Motor neuron (in vitro differentiated cells): ENCODE data around the gene SLC35D1. TPM values are rescaled to one million over a fixed set of nuclear protein-coding genes. Genes with fewer than 3 reads are reported as not detected.
"Not testable (repeated sequence)": the region's sequence is repeated elsewhere in the genome, so short reads cannot be mapped to it uniquely, and the experiment has no call there.

Experiments used
- ATAC-seq, 8 experiments: fragments of 200-7000 bp; cut with Tn5 transposase; replicated peaks in 6 of 8; 2 replicates each; pipeline ENCODE4 v1.8.0; 2021; ENCODE audit warnings: mild to moderate bottlenecking in 8 of 8, moderate library complexity in 8 of 8
- H3K27ac ChIP-seq, 2 donors: fragments of 250-450 bp; sonication (Bioruptor Pico); 2 replicates each; pipeline ENCODE4 v1.9.0; 2021; ENCODE audit warnings: antibody characterized with exemption in 2 of 2, mild to moderate bottlenecking in 2 of 2, moderate library complexity in 1 of 2
- H3K4me1 ChIP-seq, 2 donors: fragments of 250-450 bp; sonication (Bioruptor Pico); replicated peaks in 1 of 2; 2 replicates each; pipeline ENCODE4 v1.6.1; 2021; ENCODE audit warnings: antibody characterized with exemption in 2 of 2, mild to moderate bottlenecking in 2 of 2, moderate library complexity in 1 of 2
- H3K4me3 ChIP-seq, 5 donors: fragments of 250-450 bp; sonication (Bioruptor Pico); 2 replicates each; pipeline ENCODE4 v1.9.0; 2021; ENCODE audit warnings: antibody characterized with exemption in 5 of 5, mild to moderate bottlenecking in 5 of 5, moderate library complexity in 4 of 5
- WGBS, 10 experiments: fragments of 450-650 bp; shearing (Covaris generic); methylation state at CpG; one replicate each; pipeline ENCODE4 v1.0.0; 2022; 5-methylcytosine and 5-hydroxymethylcytosine counted together
- in situ Hi-C, 9 experiments: fragments of 400-800 bp; cut with MboI; loops; one replicate each; pipeline ENCODE4 v1.15.0; 2021; ENCODE audit warnings: low sequenced_read_pairs in 9 of 9, low pct_unique_long_range_greater_than_20kb in 2 of 9; ENCODE audit not compliant: unreplicated experiment in 9 of 9
- total RNA-seq, 8 experiments: library from RNA; unstranded; fragments of 300-600 nt; gene quantifications; 2 replicates each; pipeline versions ENCODE4 v1.2.3 to v1.2.4, GENCODE V29; 2022

The SLC35D1 gene
- total RNA-seq, 8 experiments from 2014 or later: 9.1 to 23.0 (median 11.9) TPM

DNA sequence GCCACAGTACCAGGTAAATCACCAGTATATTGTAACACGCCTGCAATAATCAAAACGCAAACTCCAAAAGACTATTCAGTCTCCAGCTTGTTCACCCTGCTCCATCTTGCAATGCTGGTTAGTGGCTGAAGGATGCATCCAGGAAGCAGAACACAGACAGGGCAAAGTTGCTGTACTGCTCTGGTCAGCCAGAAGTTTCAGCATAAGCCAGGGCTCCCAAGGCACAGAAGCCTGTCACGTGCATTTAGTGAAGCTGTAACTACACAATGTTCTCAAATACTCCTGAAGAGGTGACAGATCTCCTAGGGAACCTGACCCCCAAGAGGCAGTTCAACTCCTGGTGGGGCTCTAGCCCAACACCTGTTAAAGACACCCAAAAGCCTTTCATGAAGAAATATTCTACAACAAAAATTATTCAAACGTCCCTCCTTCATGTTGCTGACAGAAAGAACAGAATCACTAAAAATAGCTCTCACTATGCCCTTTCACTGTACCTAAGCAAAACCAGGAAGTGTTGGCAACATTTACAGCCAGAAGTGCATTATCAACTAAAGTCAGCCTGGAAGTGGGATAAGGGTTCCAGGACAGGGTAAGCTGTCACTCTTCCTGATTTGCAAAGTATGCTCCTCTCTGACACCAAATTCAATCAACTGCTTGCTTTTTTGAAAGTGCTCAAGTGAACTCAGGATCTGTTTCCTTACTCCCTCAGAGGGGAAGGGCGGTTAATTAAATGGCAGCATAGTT is 52.1 kb downstream of the SLC35D1 start:
- in situ Hi-C loops: loop anchor here in 1 of 9 experiments (25.0 kb wide), 1 partner anchor 485 kb away; no protein-coding TSS in a partner anchor
- Histone ChIP-seq H3K27ac (no peak overlapping the region), H3K4me3 (no peak overlapping the region), H3K4me1 (no peaks in the 10 kb centered on the region)
- WGBS, 10 experiments: 67 to 100% (median 93%) methylated on average over 1 to 5 of the region's 5 CpGs; no CpG with 5 or more reads in 1 of the 10 experiments
- peak in 1 of 8 experiments; percentile 35 for ATAC-seq

DNA sequence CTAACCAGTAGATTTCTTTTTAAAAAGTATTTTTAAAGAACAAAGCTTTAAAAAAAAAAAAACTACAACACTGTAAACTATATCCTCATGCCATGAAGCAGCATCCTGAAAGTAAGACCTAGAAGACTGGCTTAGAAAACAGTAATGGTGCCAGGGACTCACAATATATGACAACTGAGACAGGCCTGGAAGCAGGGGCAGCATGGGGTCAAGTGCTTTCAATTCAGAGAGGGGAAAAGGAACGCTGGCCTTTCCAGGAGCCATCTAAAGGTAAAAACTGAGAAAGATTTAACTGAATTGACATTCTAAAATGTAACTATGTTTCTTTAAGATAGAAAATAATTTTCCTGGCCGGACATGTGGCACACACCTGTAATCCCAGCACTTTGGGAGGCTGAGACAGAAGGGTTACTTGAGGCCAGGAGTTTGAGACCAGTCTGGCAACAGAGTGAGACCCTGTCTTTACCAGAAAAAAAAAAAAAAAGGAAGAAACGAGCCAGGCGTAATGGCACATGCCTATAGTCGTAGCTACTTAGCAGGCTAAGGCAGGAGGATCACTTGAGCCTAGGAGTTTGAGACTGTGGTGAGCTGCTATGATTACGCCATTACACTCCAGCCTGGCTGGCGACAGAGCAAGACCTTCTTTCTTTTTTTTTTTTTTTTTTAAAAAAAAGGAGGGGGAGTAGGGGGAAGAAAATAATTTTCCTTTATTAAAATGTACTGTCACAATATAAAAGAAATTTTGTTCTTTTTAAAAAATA is 54.1 kb downstream of the SLC35D1 start:
- ATAC-seq: no peak
- no peak overlapping the region for H3K4me3 ChIP-seq
- in situ Hi-C loops: loop anchor here in 2 of 9 experiments (10.0 to 25.0 kb wide), 2 partner anchors 145 to 487 kb away; no protein-coding TSS in a partner anchor
- 67 to 92% (median 84%) methylated on average over 2 to 7 of the region's 7 CpGs; no CpG with 5 or more reads in 1 of the 10 experiments for WGBS, 10 experiments
- H3K27ac ChIP-seq: no peak overlapping the region
- H3K4me1 ChIP-seq: no peaks in the 10 kb centered on the region

DNA sequence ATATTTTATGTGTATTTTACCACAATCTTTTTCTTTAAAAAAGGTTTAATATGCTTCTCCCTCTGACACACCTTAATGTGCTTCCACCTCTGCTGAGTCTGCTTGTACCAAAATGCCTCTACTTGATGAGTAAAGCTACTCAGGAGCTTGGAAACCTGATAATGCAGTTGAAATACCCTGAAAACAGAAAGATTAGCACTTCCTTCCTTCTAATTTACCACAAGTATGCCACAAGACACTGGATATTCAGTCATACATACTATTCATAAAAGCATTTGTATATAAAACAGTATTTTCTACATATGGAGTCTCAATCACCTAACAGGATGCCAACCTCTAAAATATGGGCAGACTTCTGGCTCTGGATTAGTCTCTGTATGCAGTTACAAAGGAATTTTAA is 55.0 kb downstream of the SLC35D1 start:
- no peaks in the 10 kb centered on the region for H3K4me1 ChIP-seq
- no peak overlapping the region for H3K4me3 ChIP-seq
- in situ Hi-C loops: loop anchor here in 1 of 9 experiments (10.0 kb wide), 1 partner anchor 146 kb away; no protein-coding TSS in a partner anchor
- H3K27ac ChIP-seq: no peak overlapping the region
- no peak for ATAC-seq

DNA sequence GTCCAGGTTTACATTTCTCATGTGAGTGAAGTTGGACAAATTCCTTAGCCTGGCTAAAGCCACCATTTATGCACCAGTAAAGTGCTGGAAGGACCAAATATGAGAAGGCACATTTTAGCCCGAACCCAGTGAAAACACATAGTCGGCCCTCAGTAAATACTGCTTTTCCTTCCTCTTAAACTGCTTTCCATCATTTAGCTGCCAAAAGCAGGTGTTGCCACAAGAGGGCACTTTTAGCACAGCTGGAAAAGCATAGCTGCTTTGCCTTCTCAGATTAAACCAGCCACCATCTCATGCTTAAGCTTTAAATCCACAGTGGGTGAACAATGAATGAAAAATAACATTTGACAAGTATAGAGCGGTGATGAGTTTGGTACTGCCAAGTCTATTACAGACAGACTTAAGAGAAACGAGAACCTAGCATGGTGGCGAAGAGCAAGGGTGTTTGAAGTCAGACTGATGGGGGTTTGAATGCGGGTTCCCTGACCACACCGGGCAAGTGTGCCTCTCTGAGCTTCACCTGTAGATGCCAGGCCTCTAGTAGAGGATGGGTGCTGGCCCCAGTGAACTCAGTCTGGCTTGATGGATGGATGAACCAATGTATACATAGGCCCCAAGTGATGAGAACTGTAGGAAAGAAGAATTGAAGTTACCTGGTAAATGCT is 57.8 kb downstream of the SLC35D1 start:
- Histone ChIP-seq H3K4me1 (no peaks in the 10 kb centered on the region), H3K27ac (no peak overlapping the region), H3K4me3 (no peak overlapping the region)
- peak in 6 of 8 experiments; percentile 29 to 86 (median 68) for ATAC-seq
- 6 to 100% (median 65%) methylated on average over 1 to 7 of the region's 7 CpGs; no CpG with 5 or more reads in 3 of the 10 experiments for WGBS, 10 experiments
- in situ Hi-C loops: loop anchor here in 1 of 9 experiments (10.0 kb wide), 1 partner anchor 149 kb away; no protein-coding TSS in a partner anchor

DNA sequence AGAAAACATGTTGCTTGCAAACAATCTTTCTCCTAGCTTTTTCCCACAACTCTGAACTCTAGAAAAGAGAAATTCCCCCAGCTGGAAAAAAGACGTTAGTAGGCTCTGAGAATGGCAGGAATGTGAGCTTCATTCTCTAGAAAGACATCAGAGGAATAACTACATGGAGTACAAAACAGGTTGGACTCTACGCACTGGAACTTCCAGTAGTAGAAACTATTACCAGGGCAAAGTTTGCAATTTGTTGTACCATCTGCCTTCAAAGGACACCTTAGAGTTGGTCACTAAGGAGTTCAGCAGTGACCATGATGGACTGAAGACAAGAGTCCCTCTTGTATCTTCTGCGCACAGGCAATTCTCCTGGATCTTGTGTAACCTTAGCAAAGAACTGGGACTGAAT is 60.9 kb downstream of the SLC35D1 start:
- Histone ChIP-seq H3K4me3 (no peak overlapping the region), H3K4me1 (no peaks in the 10 kb centered on the region), H3K27ac (no peak overlapping the region)
- no peak for ATAC-seq
- in situ Hi-C loops: loop anchor here in 1 of 9 experiments (10.0 kb wide), 1 partner anchor 152 kb away; no protein-coding TSS in a partner anchor
- 86 to 100% (median 100%) methylated on average over 1 to 3 of the region's 3 CpGs; no CpG with 5 or more reads in 2 of the 10 experiments for WGBS, 10 experiments

DNA sequence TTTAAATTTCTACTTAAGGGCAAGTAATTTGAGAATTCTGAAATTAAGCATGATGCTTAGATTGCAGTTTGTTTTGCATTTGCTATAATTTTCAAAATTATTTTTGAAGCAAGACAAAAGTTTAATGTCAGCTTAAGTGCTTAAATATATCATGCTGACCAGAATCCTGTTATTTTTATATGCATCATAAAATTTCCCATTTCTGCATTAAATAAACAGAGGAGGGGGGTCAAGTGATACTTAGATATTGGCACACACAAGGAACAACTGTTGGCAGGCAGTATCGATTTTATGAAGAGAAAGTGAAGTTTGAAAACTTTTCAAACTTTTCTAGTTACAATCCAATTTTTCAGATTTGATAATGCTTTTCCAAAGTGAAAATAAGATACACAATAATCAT is 68.1 kb downstream of the SLC35D1 start:
- in situ Hi-C loops: no loop called here
- H3K4me3 ChIP-seq: no peak overlapping the region
- H3K27ac ChIP-seq: no peak overlapping the region
- 0 to 100% (median 100%) methylated on average over 1 of the region's 1 CpG; no CpG with 5 or more reads in 1 of the 10 experiments for WGBS, 10 experiments
- peaks cover 6 to 11% of the 10 kb centered on the region in 2 donors for H3K4me1 ChIP-seq
- ATAC-seq: no peak

DNA sequence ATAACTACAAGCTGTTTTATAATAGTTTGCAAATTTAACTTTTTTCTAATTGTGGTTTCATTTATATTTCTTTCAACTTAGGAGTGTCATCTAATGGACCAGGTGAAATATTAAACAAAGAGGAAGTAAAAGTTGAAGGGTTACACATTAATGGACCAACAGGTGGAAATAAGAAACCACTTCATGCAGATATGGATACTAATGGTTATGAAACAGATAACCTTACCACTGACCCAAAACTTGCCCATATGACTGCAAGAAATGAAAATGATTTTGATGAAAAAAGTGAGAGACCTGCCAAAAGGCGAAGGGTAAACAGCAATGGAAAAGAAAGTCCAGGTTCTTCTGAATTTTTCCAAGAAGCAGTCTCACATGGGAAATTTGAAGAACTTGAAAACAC is 69.5 kb downstream of the SLC35D1 start:
- Histone ChIP-seq H3K4me3 (no peak overlapping the region), H3K27ac (no peak overlapping the region), H3K4me1 (peaks cover 6 to 11% of the 10 kb centered on the region in 2 donors)
- in situ Hi-C loops: no loop called here
- 83 to 100% (median 98%) methylated on average over 1 of the region's 1 CpG; no CpG with 5 or more reads in 2 of the 10 experiments for WGBS, 10 experiments
- ATAC-seq: no peak

DNA sequence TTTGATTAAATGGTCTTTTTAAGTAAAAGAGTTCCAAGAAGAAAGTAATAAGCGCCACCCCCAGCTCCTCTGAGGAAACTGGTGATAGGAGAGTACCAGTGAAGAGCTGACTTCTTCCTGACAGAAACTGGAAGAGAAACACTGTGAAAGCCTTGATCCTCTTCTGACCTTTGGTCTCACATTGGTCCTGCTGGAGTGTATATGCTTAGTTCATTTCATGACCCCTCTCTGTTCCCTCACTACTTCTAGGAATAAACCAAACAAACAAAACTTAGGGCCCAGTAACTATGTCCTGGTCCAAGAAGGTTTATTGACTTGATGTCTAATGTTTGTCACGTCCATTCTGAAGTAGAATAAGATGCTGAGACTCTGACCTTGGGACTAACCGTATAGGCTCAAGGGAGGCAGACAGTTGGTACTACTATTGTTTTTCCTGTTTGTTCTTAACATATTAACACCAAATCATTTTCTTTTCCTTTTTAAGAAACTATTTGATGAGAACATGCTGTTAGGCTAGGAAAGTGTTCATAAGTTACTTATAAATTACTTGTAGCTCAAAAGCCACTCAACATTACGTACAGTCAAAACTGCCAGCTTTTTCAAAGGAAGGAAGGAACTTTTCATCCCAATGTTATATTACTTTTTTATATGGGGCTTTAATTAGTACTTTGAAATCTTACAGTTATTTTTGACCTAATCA is 71.2 kb downstream of the SLC35D1 start:
- 91 to 100% (median 97%) methylated on average over 1 to 4 of the region's 4 CpGs for WGBS, 10 experiments
- peaks cover 6 to 11% of the 10 kb centered on the region in 2 donors for H3K4me1 ChIP-seq
- in situ Hi-C loops: no loop called here
- H3K4me3 ChIP-seq: no peak overlapping the region
- no peak overlapping the region for H3K27ac ChIP-seq
- no peak for ATAC-seq

DNA sequence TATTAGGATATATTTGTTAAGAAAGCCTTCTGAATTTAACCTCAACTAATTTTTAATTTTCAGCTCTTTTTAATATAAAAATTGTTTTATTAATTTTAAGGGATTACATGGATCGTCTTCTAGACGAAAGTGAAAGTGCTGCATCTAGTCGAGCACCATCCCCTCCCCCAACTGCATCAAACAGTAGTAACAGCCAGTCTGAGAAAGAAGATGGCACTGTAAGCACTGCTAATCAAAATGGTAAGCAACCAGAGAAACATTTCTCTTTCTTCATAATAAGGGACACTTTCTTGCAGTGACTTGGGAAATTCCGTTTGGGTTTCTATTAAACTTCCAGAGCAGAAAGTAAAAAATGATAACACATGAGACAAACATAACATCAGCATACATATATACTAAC is 72.3 kb downstream of the SLC35D1 start:
- Histone ChIP-seq H3K27ac (no peak overlapping the region), H3K4me3 (no peak overlapping the region), H3K4me1 (peaks cover 6 to 10% of the 10 kb centered on the region in 2 donors)
- ATAC-seq: no peak
- in situ Hi-C loops: no loop called here
- WGBS, 10 experiments: 25 to 100% (median 82%) methylated on average over 1 to 4 of the region's 4 CpGs; no CpG with 5 or more reads in 1 of the 10 experiments

DNA sequence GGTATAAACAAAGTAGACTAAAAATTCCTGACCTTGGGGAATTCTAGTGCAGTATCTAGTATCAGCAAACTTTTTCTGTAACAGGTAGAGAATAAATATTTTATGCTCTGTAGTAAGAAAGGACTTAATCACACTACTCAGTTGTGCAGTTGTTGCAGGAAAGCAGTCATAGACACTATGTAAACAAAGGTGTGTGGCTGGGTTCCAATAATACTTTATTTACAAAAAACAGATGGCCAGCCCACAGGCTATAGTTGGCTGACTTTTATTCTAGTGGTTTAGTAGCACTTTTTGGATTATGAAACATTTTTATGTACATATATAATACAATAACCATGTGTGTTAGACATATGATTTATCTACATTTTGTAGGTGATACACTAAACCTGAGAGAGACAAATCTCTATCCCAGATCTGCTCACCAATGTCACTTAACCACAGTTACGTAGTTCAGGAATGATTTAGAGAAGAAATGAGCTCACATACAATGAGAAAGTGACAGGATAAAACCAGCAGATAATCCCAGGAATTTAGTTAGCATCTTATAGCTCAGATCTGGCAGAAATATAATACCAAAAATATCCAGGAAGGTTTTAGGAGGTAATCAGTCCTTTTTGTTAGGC is 73.1 kb downstream of the SLC35D1 start:
- peak in 2 of 8 experiments; percentile 18 to 82 for ATAC-seq

DNA sequence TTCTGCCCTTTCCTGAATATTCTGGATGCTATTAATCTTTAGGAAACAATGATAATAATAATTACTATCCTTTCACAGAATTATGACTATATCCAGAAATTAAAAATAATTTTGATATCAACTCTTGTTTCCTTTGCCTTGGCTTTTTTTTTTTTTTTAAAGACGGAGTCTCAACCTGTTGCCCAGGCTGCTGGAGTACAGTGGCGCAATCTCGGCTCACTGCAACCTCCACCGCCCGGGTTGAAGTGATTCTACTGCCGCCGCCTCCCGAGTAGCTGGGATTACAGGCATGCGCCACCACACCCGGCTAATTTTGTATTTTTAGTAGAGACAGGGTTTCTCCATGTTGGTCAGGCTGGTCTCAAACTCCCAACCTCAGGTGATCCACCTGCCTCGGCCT is 74.3 kb downstream of the SLC35D1 start:
- WGBS, 10 experiments: 91 to 100% (median 97%) methylated on average over 2 to 10 of the region's 11 CpGs; no CpG with 5 or more reads in 2 of the 10 experiments
- H3K4me1 ChIP-seq, H3K4me3 ChIP-seq, ATAC-seq, H3K27ac ChIP-seq, in situ Hi-C loops: not testable (repeated sequence)

More for the DNA sequence above, 73.1 kb downstream of the SLC35D1 start:
- Histone ChIP-seq H3K4me3 (no peak overlapping the region), H3K27ac (no peak overlapping the region), H3K4me1 (peaks cover 1 to 2% of the 10 kb centered on the region in 2 donors)
- 40 to 100% (median 100%) methylated on average over 1 of the region's 1 CpG; no CpG with 5 or more reads in 1 of the 10 experiments for WGBS, 10 experiments
- in situ Hi-C loops: no loop called here

DNA sequence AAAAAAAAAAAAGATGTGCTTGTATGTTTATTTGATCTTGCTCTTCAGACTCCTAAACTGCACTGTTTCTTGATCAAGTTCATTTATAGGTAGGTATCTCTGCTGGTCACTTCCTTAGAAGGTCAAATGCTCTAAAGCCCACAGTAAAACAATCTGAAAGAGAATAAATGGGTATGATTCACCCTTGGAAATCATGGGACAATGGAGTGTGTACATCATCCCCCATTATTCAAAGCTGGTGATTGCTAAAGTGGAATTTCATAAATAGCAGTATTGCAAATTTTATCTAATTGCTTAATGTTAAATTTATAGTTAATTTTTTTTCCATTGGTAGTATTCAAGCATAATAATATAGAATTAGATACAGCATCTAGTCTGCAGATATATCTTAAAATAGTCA is 75.7 kb downstream of the SLC35D1 start:
- ATAC-seq: no peak
- no peak overlapping the region for H3K4me3 ChIP-seq
- in situ Hi-C loops: no loop called here
- H3K4me1 ChIP-seq: no peaks in the 10 kb centered on the region
- H3K27ac ChIP-seq: no peak overlapping the region
